HL-60 (cell line): Measurements from ENCODE around the gene CNTD1.

Experiments
- GABPA ChIP-seq: IDR thresholded peaks from 2 replicates; pipeline ENCODE4 v1.6.1; 2012; ENCODE audit warnings: low read depth
- POLR2AphosphoS5 ChIP-seq: IDR thresholded peaks from 2 replicates; pipeline ENCODE4 v1.6.1; 2012; ENCODE audit warnings: low read depth
- TF ChIP-seq, protein P1 (sequence below): IDR thresholded peaks from one replicate; pipeline ENCODE4 v1.5.1; 2011; ENCODE audit warnings: low read length, control low read depth, inconsistent platforms; ENCODE audit not compliant: insufficient read depth

DNA sequence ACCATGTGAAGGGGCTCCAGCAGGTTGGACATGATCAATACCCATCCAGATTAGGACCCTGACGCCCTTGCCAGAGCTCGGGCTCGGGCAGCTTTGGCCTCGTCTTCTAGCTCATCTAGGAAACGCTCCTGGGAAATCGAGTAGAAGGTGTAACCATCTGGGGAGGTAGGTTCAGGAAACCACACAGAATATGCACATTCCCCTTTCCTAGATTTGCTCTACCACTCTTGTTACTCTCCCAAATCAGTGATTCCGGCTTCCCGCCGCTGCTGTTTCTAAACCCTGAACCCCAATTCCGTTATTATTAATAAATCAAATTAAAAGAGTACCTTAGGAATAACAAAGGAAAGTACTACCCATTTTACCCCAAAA lies 664 bp upstream of the CNTD1 start:
- TF ChIP-seq, protein P1, sequence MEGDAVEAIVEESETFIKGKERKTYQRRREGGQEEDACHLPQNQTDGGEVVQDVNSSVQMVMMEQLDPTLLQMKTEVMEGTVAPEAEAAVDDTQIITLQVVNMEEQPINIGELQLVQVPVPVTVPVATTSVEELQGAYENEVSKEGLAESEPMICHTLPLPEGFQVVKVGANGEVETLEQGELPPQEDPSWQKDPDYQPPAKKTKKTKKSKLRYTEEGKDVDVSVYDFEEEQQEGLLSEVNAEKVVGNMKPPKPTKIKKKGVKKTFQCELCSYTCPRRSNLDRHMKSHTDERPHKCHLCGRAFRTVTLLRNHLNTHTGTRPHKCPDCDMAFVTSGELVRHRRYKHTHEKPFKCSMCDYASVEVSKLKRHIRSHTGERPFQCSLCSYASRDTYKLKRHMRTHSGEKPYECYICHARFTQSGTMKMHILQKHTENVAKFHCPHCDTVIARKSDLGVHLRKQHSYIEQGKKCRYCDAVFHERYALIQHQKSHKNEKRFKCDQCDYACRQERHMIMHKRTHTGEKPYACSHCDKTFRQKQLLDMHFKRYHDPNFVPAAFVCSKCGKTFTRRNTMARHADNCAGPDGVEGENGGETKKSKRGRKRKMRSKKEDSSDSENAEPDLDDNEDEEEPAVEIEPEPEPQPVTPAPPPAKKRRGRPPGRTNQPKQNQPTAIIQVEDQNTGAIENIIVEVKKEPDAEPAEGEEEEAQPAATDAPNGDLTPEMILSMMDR, result no peak
- TF ChIP-seq GABPA, result no peak
- no peak for TF ChIP-seq POLR2AphosphoS5
